NCI-H1048 (cell line): ENCODE data around the gene TMEM191C.
"Not testable (repeated sequence)": the region's sequence is repeated elsewhere in the genome, so short reads cannot be mapped to it uniquely, and the experiment has no call there.

ENCODE experiments used
- DNase-seq: peaks from one replicate; lab custom pipeline; 2025; lab: John Stamatoyannopoulos, UW

TMEM191C gene

DNA sequence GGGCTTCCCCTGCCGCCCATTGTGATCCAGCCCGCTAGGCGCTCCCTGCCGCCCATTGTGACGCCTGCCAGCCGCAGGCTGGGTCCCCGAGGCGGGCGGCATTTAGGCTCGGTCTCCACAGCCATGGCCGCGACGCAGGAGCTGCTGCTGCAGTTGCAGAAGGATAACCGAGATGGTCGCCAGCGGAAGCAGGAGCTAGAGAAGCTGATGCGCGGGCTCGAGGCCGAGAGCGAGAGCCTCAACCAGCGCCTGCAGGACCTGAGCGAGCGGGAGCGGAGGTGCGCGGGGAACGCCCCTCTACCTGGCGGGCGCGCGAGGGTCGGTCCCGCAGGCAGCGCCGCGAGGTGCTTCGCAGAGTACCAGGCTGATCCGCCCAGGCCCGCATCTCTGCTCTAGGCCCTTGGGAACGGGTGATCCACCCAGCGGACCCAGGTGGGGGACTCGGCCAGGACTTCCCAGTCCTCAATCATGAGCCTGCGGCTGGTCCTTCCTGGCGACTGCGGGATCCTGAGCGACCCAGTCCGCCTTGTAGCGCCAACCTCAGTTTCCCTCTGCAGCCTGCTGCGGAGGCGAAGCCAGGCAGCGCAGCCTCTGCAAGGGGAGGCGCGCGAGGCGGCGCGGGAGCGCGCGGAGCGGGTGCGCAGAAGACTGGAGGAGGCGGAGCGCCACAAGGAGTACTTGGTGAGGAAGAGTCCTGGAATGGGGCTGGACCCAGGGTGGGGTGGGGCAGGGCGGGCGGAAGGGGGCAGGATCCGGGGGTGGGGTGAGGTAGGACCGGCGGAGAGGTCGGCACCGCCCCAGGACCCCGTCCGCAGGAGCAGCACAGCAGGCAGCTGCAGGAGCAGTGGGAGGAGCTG is at the start of gene TMEM191C:
TSS of gene TMEM191C (plus strand) at position 51 of the 857 bp plus-strand sequence. CDS start at position 124, 73 bp downstream.
- not testable (repeated sequence) for DNase-seq

DNA sequence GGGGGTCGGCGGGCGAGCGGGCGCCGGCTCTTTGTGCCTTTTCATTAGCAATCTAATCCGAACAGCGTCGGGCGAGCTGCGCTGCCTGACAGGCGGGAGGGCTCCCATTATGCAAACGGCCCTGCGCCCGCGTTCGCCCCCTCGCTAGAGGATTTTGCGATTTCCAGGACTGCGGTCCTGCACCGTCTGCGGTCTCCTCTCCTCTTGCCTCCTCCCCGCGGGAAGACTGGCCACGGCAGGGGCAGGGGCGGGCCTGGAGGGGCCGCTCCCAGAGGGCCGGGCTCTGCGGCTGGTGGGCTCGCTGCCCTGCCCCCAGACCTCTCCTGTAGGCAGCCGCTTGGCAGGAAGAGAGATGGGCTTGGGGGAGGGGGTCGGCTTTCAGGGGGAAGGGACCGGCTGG is 49.3 kb upstream of the TMEM191C start:
- not testable (repeated sequence) for DNase-seq

DNA sequence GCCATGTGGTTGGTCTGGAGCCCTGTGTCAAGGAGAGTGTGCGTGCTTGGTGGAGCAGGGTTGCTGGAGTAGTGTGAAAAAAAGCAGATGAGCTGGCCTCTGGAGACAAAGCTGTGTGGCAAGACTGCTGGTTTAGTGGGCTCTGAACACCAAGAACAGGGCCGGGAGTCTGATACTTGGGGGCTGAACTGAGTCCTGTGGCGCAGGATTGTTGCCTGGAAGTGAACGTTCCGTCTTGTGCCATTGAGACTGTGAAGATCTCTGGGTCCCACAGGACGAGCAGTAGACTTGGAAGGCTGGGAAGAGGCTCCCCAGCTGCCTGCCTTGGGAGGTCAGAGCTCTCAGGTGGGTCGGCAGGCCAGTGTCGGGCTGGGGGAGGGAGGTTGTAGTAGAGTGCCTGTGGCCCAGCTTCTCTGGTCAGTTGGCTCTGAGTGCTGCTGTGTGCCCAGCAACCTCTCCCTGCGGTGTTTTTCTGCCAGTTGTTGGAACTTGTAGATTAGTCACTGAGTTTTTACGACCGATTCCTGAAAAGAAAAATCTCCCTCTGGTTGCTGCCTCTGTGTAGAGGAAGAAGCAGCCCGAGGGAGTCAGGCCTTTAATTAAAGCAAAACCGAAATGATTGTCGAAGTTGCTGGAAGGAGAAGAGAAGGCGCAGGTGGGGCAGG is 48.1 kb upstream of the TMEM191C start:
- not testable (repeated sequence) for DNase-seq

DNA sequence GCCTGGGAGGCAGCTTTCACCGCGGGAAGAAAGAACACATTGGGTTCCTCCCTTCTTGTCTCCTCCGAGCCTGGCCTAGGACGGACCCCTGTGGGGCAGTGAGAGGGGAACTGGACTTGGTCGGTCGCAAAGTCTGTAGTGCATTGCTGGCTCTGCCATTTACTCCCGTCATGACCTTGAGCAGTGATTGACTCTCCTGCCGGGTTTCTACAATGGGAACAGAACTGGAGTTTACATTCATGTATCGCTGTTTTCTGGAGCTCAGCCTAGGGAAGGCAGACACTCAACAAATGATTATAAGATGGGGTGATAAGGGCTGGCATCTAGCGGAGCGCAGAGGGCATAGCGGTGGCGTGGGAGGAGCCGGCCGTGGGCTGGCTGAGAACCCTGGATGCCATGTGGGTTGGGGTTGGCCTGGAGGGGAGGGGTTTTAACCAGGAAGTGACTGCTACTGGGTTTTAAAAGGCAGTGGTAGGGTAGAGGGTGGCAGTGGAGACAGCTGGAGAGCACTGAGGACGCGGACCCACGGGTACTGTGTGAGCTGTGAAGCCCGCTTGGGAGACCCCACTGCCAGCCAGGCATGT is 46.9 kb upstream of the TMEM191C start:
- not testable (repeated sequence) for DNase-seq

DNA sequence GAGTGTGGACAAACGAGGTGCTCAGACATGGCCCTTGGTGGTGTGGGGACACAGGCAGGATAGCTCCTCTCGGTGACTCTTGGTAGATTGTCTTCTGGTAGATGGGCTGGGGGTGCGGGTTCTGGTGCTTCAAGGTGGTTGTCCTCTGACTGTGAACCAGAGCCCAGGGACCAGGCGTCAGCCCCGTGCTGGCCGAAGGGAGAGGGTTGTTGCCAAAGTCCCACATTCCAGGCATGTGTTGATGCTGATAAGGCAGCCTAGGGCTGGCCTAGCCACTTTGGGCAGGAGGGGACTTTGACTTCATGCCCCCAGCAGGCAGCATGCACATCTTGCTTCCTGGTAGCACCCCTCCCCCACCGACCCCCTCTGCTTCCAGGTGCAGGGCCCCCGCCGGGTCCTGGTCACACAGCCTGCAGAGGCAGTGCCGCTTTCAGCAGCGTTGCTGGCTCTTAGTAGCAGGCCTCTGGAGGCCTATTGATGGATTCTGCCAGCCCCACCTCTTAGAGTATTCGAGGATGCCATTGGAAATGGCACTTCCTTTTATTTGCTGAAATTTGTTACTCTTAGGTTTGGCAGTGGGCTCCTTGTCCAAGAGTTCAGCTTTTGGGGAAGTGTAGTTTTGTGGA is 43.0 kb upstream of the TMEM191C start:
- DNase-seq = not testable (repeated sequence)

DNA sequence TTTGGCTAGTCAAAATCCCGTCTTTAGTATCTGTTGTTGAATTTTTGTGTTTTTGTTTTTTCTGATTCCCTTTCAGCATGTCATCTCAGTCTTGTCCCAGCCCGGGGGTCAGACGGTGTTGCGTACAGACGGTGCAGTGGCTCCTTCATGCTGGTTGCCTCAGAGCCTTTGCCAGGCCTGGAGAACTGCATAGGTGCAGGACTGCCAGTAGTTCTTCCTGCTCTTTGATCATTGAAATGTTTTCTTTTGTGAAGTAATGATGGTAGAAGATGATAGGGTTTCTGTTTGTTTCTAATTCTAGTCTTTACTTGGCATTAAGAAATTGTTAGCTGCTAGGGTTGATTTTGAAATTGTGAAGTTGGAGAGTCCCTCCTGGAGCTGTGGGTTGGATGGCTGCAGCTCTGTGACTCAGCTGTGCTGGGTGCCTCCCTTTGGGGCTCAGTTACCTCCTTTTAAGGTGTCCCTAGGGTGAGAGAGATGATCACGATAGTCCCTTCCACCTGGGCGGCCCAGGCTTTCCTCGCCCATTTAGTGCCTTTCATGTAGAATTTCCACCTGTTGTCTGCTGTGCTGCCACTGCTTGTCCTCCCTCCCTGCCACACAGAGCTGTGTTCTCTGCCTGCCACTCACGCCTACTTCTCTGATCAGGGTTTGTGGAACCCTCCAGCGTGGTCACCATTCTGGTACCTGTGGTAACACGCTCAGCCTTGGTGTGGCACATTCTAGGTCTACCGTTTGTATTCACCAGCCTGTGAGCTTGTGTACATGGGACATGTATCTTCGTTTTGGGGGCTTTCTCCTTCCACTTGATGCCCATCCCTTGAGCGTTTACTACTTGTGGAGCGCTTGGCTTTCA is 32.6 kb upstream of the TMEM191C start:
- DNase-seq = not testable (repeated sequence)

DNA sequence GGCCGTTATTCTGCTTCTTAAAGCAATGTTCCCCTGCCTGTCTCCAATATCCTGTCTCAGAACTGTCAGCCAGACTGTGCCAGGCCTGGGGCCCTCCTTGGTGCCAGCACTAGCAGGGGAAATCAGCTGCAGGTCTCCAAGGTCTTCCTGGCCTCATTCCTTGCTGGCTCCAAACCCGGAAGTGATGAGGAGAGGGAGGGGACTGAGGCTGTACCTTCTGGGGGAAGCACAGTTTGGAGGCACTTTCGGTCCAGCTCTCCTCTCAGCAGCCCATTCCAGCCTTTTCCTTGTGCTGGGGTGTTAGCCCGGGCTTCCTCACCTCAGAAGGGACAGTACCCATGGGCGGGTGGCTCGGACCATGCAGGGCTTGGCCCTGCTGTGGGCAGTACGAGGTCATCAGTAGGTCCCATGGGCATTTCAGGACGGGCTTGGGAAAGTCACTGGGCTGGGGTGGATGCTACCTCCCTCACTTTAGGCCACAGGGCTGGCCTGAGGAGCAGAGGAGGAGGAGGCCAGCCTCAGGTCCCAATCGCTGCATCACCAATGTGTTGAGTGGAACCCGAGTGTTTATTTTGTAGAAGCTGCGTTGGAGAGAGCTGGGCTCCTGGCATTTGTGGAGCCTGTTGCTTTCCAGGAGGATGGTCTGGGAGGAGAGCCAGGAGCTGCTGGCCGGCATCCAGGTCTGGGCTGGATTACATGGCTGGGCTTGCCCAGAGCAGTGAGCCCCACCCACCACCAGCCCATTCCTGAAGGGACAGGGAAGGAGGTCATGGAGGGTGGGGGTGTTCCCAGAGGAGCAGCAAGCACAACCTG is 31.0 kb upstream of the TMEM191C start:
- DNase-seq = not testable (repeated sequence)

DNA sequence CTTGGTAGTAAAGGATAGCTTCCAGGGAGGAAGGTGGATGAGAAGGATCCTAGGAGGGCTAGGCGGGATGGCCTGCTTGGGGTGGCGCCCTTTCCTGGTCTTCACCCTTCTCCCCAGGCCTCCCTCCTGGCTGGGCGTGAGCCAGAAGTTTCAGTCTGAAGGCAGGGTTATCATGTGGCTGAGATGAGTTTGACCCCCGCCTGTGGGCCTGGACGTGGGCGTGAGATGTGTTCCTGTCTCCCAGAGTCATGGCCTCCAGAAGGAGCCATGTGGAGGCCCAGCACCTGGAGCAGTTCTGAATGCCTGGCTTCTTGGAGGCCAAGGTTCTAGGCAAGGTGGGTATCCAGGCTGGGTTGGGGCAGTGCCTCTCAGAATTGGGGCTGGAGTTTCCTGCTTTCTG is 29.2 kb upstream of the TMEM191C start:
- DNase-seq = not testable (repeated sequence)

DNA sequence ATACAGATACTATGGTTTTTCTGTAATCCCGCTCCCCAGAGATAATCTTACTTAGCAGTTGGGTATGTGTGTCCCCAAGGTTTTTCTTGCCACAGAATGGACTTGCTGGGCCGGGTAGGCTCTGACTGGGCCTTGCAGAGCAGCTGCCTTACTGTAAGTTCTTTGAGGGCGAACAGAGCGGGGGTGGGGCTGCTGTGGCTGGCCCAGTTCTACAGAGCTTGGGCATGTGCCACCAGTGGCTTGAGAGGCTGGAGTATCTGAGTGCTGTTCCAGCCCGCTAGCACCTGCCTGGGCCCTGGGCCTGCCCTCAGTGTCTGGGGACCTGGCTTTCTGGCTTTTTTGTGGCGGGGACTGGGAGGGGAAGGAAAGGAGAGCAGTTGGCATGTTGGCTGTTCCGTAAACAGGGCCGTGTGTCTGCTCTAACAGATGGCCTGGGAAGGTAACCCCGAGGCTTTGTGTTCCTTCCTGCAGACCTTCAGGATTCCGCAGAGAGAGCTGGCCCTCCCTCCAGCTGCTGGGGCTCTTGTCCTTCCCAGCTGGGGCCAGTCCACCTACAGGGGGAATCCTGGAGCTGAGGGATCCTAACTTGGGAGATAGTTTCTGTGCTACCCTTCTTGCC is 27.1 kb upstream of the TMEM191C start:
- not testable (repeated sequence) for DNase-seq

DNA sequence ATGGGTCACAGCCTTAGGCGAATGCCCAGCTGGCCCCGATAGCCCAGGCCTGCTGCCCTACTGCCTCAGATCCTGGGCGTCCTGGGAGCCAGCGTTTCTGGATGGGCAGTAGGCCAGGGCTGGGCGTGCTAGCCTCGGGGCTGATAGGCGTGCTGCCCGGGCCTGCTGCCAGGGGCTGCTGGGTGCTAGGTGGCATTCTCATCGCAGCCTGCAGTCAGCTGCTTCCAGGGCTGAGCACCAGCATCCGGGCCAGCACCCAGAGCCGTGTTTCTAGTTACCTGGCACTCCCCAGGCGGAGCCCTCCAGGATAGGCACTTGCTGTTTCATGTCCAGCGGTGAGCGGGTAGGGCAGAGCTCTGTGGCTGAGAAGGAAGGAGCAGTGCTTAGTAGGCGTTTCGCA is 26.5 kb upstream of the TMEM191C start:
- DNase-seq = not testable (repeated sequence)

DNA sequence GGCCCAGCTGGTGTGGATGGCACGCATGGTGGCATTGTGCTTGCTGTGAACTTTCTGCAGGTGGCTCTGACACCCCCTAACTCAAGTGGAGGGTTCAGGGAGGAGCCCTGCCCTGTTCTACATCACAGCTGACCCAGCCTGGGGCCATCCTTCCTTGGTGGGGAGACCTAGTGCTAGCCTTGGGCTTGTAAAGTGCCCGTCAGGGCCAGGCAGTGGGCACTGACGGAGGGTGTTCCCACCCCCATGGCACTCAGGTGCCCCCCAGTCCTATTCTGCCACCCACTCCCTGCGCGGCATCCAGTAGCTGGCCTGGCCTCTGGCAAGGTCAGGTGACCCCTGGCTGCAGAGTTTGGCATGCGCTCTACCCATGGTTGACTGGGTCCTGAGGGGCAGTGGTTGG is 26.0 kb upstream of the TMEM191C start:
- DNase-seq = not testable (repeated sequence)

DNA sequence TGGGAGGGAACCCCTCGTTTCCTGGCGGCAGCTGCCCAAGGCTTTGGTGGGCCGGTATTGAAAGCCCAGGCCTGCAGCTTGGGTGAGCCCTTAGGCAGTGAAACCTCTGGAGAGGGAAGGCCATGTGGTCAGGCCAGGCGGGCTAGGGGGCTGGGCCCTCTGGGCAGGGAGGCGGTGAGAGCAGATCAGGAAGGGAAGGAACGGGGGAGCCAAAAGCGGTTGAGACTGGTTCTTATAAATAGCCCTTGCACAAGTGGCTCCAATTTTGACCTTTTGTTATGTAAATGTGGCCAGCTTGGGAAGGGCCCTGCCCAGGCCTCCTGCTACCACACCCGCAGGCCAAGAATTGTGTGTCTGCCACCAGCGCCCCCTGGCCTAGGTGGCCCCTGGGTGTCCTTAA is 25.1 kb upstream of the TMEM191C start:
- not testable (repeated sequence) for DNase-seq

DNA sequence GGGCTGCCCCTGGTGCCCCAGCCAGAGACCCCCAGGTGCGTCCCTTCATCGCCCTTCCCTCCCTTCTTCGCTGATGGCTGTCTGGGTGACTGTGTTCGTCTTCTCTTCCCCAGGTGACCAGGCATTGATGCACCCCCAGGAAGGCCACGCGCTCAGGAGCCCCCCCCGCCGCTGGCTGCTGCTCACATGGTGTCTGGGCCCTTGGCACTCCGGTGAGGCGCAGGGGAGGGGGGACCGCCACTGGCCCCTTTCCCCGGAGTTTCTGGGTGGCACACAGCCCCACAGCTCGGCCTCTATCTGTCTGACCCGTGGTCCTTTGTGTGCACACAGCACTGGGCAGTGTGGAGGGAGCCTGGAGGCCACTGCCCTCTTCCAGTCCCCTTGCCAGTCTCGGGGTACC is 24.5 kb upstream of the TMEM191C start:
- DNase-seq = not testable (repeated sequence)

DNA sequence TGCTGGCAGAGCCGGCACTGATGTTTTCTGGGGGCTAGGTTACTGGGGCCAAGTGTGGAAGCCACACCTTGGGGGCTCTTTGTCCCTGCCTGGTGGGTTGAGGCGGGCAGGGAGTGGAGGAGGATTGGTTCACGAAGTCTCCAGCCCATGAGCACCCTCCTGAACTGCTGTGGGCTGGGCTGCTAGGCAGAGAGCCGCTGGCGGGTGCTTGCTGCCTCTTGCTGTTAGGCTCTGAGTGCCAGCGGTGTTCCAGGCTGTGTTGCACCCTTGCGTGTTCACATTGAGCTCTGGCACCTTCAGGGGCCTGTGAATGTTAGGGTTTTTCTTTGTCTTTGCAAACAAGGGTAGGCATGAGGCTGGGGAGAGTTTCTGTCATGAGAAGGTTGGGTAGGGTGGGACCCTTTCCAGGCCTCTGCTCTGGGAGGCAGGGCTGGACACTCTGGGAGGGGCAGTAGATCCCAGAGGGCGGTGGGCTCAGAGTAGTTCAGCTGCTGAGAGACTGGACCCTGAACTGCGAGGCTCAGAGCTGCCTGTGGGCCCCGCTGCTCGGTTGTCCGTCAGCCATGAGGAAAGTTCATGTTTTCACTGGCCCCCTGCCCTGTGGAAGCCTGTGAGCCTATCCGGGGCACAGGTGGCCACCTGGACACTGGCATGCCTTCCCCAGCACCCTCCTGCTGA is 24.0 kb upstream of the TMEM191C start:
- no peak for DNase-seq

DNA sequence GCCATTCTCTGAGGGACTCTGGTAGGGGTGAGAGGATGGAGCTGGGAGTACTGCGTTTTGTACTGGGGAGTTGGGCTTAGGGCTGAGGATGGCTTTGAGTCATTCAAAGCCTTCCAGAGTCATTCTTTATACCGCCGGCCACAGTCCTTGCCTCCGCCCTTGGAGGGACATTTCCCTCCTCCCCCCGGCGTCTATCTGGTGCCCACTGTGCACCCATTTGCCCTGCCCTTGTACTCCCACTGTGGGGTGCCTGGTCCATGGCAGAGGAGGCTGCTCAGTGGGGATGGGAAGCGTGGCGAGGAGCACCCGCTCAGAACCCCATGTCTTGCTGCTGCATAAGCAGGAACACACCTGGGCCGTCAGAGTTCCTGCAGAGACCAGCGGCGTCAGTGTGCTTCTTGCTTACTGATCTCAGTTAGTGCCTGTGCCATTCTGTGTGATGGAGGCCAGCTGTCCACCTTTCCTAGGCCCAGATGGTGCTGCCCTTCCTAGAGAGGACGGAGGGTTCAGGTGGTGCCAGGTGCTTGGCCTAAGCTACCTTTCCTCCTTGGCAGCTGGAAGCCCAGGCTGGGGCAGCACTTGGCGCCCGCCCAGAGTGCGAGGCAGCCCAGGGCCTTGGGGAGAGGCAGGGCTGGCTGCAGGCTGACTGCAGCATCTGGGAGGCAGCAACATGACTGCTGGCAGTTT is 23.3 kb upstream of the TMEM191C start:
- no peak for DNase-seq

DNA sequence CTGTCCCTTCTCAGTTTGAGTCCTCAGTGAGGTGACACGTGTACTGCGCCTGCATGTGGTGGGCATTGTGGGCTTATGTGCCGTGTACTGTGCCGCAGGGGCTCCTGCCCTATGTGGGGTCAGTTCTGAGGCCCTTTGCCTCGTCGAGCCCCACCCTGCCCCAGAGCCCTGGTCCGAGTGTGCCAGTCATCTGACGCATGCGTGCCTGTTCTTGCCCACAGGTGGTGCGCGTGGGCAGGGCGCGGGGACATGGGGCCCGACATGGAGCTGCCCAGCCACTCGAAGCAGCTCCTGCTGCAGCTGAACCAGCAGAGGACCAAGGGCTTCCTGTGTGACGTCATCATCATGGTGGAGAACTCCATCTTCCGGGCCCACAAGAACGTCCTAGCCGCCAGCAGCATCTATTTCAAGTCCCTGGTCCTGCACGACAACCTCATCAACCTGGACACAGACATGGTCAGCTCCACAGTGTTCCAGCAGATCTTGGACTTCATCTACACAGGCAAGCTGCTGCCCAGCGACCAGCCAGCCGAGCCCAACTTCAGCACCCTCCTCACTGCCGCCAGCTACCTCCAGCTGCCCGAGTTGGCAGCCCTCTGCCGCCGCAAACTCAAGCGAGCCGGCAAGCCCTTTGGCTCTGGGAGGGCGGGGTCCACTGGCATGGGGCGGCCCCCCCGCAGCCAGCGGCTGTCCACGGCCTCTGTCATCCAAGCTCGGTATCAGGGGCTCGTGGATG is 22.3 kb upstream of the TMEM191C start:
- DNase-seq = no peak

DNA sequence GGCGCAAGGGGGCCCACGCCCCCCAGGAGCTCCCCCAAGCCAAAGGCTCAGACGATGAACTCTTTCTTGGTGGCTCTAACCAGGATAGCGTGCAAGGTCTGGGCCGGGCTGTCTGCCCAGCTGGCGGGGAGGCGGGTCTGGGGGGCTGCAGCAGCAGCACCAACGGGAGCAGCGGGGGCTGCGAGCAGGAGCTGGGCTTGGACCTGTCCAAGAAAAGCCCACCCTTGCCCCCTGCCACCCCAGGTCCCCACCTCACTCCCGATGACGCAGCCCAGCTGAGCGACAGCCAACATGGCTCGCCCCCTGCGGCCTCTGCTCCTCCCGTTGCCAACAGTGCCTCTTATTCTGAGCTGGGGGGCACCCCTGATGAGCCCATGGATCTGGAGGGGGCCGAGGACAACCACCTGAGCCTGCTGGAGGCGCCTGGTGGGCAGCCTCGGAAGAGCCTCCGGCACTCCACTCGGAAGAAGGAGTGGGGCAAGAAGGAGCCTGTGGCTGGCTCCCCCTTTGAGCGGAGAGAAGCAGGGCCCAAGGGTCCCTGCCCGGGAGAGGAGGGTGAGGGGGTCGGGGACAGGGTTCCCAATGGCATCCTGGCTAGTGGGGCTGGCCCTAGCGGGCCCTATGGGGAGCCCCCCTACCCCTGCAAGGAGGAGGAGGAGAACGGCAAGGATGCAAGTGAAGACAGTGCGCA is 21.6 kb upstream of the TMEM191C start:
- DNase-seq = no peak
